Activated T-helper 1 cell treated with Interleukin-2 at 50 U/mL for 16 hours (primary cell): ENCODE measurements around the gene ARF1.
"Not testable (repeated sequence)": the region's sequence is repeated elsewhere in the genome, so short reads cannot be mapped to it uniquely, and the experiment has no call there.

ENCODE experiments used
- DNase-seq: peaks from one replicate; pipeline ENCODE4 v3.0.0-alpha.2; 2020; ENCODE audit warnings: low read depth

ARF1 gene

GRCh38 chr1:228102791-228103620 lies 20.5 kb downstream of the ARF1 start, which contains the start of gene C1orf35:
Gene C1orf35 (minus strand): TSS chr1:228103325. CDS start chr1:228103227, 98 bp downstream.
- peak; percentile 90 for DNase-seq

GRCh38 chr1:228104526-228105269 lies 22.2 kb downstream of the ARF1 start:
- DNase-seq, result no peak

- DNase-seq, result no peak
Measured at GRCh38 chr1:228105270-228105995, 22.9 kb downstream of the ARF1 start.

- DNase-seq, result no peak
Measured at GRCh38 chr1:228105996-228106799, 23.7 kb downstream of the ARF1 start.

- DNase-seq, result no peak
Measured at GRCh38 chr1:228106800-228107054, 24.2 kb downstream of the ARF1 start.

GRCh38 chr1:228107636-228108035 lies 25.1 kb downstream of the ARF1 start:
- no peak for DNase-seq

- DNase-seq, result no peak
Measured at GRCh38 chr1:228108055-228108690, 25.7 kb downstream of the ARF1 start.

GRCh38 chr1:228108742-228109072 lies 26.2 kb downstream of the ARF1 start:
- DNase-seq, result no peak

- DNase-seq, result peak; percentile 96
Measured at GRCh38 chr1:228109073-228109961, 26.8 kb downstream of the ARF1 start, which contains the start of gene MRPL55. Gene MRPL55 (minus strand): TSS chr1:228109299. CDS start chr1:228108260, 1,039 bp downstream.

- DNase-seq, result no peak
Measured at GRCh38 chr1:228109962-228110488, 27.5 kb downstream of the ARF1 start.

GRCh38 chr1:228110556-228110955 lies 28.0 kb downstream of the ARF1 start:
- no peak for DNase-seq

GRCh38 chr1:228111315-228111714 lies 28.8 kb downstream of the ARF1 start:
- not testable (repeated sequence) for DNase-seq

GRCh38 chr1:228112167-228112566 lies 29.7 kb downstream of the ARF1 start:
- no peak for DNase-seq

- DNase-seq, result no peak
Measured at GRCh38 chr1:228112617-228113016, 30.1 kb downstream of the ARF1 start.

- DNase-seq, result no peak
Measured at GRCh38 chr1:228114827-228115226, 32.3 kb downstream of the ARF1 start.

- no peak for DNase-seq
Measured at GRCh38 chr1:228117335-228117734, 34.8 kb downstream of the ARF1 start.

GRCh38 chr1:228118040-228118439 lies 35.5 kb downstream of the ARF1 start:
- DNase-seq, result no peak

GRCh38 chr1:228120351-228120750 lies 37.8 kb downstream of the ARF1 start:
- no peak for DNase-seq

GRCh38 chr1:228120857-228121489 lies 38.5 kb downstream of the ARF1 start:
- no peak for DNase-seq
